HepG2 (cell line): ENCODE data around the gene TUNAR. TPM values are rescaled to one million over a fixed set of nuclear protein-coding genes. Genes with fewer than 3 reads are reported as not detected.

Experiments
- ATAC-seq: fragments of 200-7000 bp; cut with Tn5 transposase; 3 replicates; pipeline ENCODE4 v1.9.1; 2020; ENCODE audit warnings: mild to moderate bottlenecking, moderate library complexity
- BruUV-seq: library from RNA; stranded (reverse); fragments of 400-500 nt; replicated peaks from 2 replicates; lab custom pipeline; 2021; lab: Mats Ljungman, UMichigan
- CTCF ChIA-PET: fragments of 300-600 bp; formaldehyde crosslinking; extraction: SDS; loops from one replicate; lab custom pipeline; 2021; ENCODE audit warnings: low total read pairs, inconsistent platforms, low intra/inter-chr PET ratio; lab: Yijun Ruan, JAX
- POLR2A ChIA-PET: fragments of 350-600 bp; sonication (Branson Sonifier 250); formaldehyde crosslinking; loops from one replicate; lab custom pipeline; 2020; ENCODE audit warnings: antibody characterized with exemption, inconsistent platforms; lab: Yijun Ruan, JAX
- DNase-seq: peaks from one replicate; pipeline ENCODE4 v3.0.0-alpha.2; 2015; ENCODE audit warnings: low spot score
- FAIRE-seq: peaks from 3 replicates; lab custom pipeline; 2011; peaks lifted over from hg19 to GRCh38; lab: Jason Lieb, UNC
- H2AFZ ChIP-seq: one replicate; pipeline ENCODE4 v1.6.1; 2011; ENCODE audit warnings: low read length, inconsistent platforms
- H3K27ac ChIP-seq: fragments of 300-600 bp; 3 replicates; pipeline ENCODE4 v1.8.0; 2011; ENCODE audit warnings: mixed run types, mild to moderate bottlenecking, mixed read lengths, low read length, inconsistent platforms; ENCODE audit not compliant: insufficient read depth; ENCODE audit errors: extremely low read length
- H3K27me3 ChIP-seq, 2 experiments: fragments of 200-600 bp in 1 of 2; 2 replicates in 1 of 2; 3 replicates in 1 of 2; pipeline versions ENCODE4 v1.6.0 to v1.8.0; 2011; ENCODE audit warnings: low read length in 2 of 2, mild to moderate bottlenecking in 2 of 2, moderate library complexity in 2 of 2, inconsistent platforms in 1 of 2; ENCODE audit not compliant: insufficient read depth in 2 of 2, control insufficient read depth in 1 of 2
- H3K36me3 ChIP-seq, 2 experiments: fragments of 200-600 bp in 1 of 2; replicated peaks in 1 of 2; 2 replicates in 1 of 2; 3 replicates in 1 of 2; pipeline versions ENCODE4 v1.5.1 to v1.8.0; 2011; ENCODE audit warnings: low read length in 2 of 2, inconsistent platforms in 1 of 2; ENCODE audit not compliant: insufficient read depth in 2 of 2, control insufficient read depth in 1 of 2
- H3K4me1 ChIP-seq: 2 replicates; pipeline ENCODE4 v1.5.1; 2012; ENCODE audit warnings: low read length, inconsistent platforms; ENCODE audit not compliant: insufficient read depth
- H3K4me2 ChIP-seq: 2 replicates; pipeline ENCODE4 v1.6.0; 2011; ENCODE audit warnings: low read depth, low read length, inconsistent platforms
- H3K4me3 ChIP-seq, 3 experiments: fragments of 200-600 bp in 1 of 3; sonication (generic), shearing (Covaris generic) in 1 of 3; replicated peaks in 1 of 3; 2 replicates each; pipeline ENCODE4 v1.5.1; 2011 to 2016; ENCODE audit warnings: low read length in 3 of 3, inconsistent platforms in 2 of 3, low read depth in 2 of 3, mild to moderate bottlenecking in 2 of 3, control low read depth in 1 of 3, mixed read lengths in 1 of 3; ENCODE audit not compliant: insufficient read depth in 1 of 3
- H3K79me2 ChIP-seq: one replicate; pipeline ENCODE4 v1.6.1; 2011; ENCODE audit warnings: low read length, inconsistent platforms; ENCODE audit not compliant: insufficient read depth
- H3K9ac ChIP-seq: 2 replicates; pipeline ENCODE4 v1.6.0; 2011; ENCODE audit warnings: mild to moderate bottlenecking, low read depth, low read length, inconsistent platforms; ENCODE audit not compliant: insufficient read depth
- H3K9me3 ChIP-seq: 2 replicates; pipeline ENCODE4 v1.5.1; 2012; ENCODE audit warnings: mild to moderate bottlenecking, low read length
- H4K20me1 ChIP-seq: 2 replicates; pipeline ENCODE4 v1.6.0; 2011; ENCODE audit warnings: inconsistent platforms, mild to moderate bottlenecking, low read length, moderate library complexity; ENCODE audit not compliant: insufficient read depth
- CERS6 ChIP-seq: sonication (generic); formaldehyde crosslinking; IDR thresholded peaks from 2 replicates; pipeline ENCODE4 v1.5.0; 2020; ENCODE audit warnings: missing genetic modification reagents
- HES4 ChIP-seq: sonication (generic); formaldehyde crosslinking; IDR thresholded peaks from 2 replicates; pipeline ENCODE4 v1.9.0; 2021; ENCODE audit warnings: mild to moderate bottlenecking, missing genetic modification reagents, borderline replicate concordance
- HNF4A ChIP-seq: sonication (generic); formaldehyde crosslinking; IDR thresholded peaks from 2 replicates; pipeline ENCODE4 v1.4.0; 2020; ENCODE audit warnings: missing genetic modification reagents
- HOXA5 ChIP-seq: sonication (generic); formaldehyde crosslinking; IDR thresholded peaks from 2 replicates; pipeline ENCODE4 v1.4.0; 2020; ENCODE audit warnings: missing genetic modification reagents
- KLF12 ChIP-seq: sonication (generic); formaldehyde crosslinking; IDR thresholded peaks from 2 replicates; pipeline ENCODE4 v1.4.0; 2020; ENCODE audit warnings: missing genetic modification reagents, borderline replicate concordance
- LCORL ChIP-seq, 2 experiments: fragments of 450-650 bp in 1 of 2; sonication (generic) in 1 of 2; formaldehyde crosslinking in 1 of 2; IDR thresholded peaks; 2 replicates each; pipeline versions ENCODE4 v1.5.0 to v1.6.1; 2017 to 2020; ENCODE audit warnings: antibody characterized with exemption in 1 of 2, missing genetic modification reagents in 1 of 2
- MAF1 ChIP-seq: sonication (generic); formaldehyde crosslinking; IDR thresholded peaks from 2 replicates; pipeline ENCODE4 v1.5.0; 2020; ENCODE audit warnings: missing genetic modification reagents, borderline replicate concordance
- POGZ ChIP-seq: sonication (generic); formaldehyde crosslinking; IDR thresholded peaks from 2 replicates; pipeline ENCODE4 v1.4.0; 2020; ENCODE audit warnings: mild to moderate bottlenecking, missing genetic modification reagents
- TAF1 ChIP-seq: sonication (generic); formaldehyde crosslinking; IDR thresholded peaks from 2 replicates; pipeline ENCODE4 v1.4.0; 2020; ENCODE audit warnings: missing genetic modification reagents
- TOE1 ChIP-seq: sonication (generic); formaldehyde crosslinking; IDR thresholded peaks from 2 replicates; pipeline ENCODE4 v1.4.0; 2020; ENCODE audit warnings: mild to moderate bottlenecking, missing genetic modification reagents
- ZBTB44 ChIP-seq: sonication (generic); formaldehyde crosslinking; IDR thresholded peaks from 2 replicates; pipeline ENCODE4 v1.4.0; 2020; ENCODE audit warnings: missing genetic modification reagents
- ZKSCAN1 ChIP-seq: fragments of 150-350 bp; IDR thresholded peaks from 2 replicates; pipeline ENCODE4 v1.6.1; 2014; ENCODE audit warnings: low read length
- ZNF775 ChIP-seq: sonication (generic); formaldehyde crosslinking; IDR thresholded peaks from 2 replicates; pipeline ENCODE4 v1.4.0; 2020; ENCODE audit warnings: missing genetic modification reagents, mild to moderate bottlenecking, moderate library complexity, borderline replicate concordance
- WGBS: methylation state at CpG from one replicate; pipeline ENCODE4 v1.1.6; 2017; ENCODE audit warnings: low lambda C conversion rate; 5-methylcytosine and 5-hydroxymethylcytosine counted together
- in situ Hi-C: cut with HindIII; loops from 2 replicates; pipeline ENCODE4 v1.10.0; 2017; ENCODE audit warnings: low pct_unique_long_range_greater_than_20kb; ENCODE audit not compliant: extremely low pct_ligation_motif_present
- intact Hi-C: fragments of 100-400 bp; cut with micrococcal nuclease; formaldehyde crosslinking; loops from one replicate; pipeline ENCODE4 v1.10.0; 2022; ENCODE audit not compliant: unreplicated experiment
- polyA plus RNA-seq, 8 experiments: library from polyadenylated mRNA; depleted of rRNA in 3 of 8; stranded (reverse) in 7 of 8; unstranded in 1 of 8; fragments of >200 nt; fragmentation: Illumina TruSeq in 4 of 8; extraction: Trizol in 4 of 8; gene quantifications; 2 replicates each; pipeline versions ENCODE4 v1.2.1 to v1.2.3, GENCODE V29; 2011 to 2016; ENCODE audit warnings: low read depth in 4 of 8, missing spikeins in 1 of 8, mixed read lengths in 1 of 8; ENCODE audit not compliant: insufficient read depth in 1 of 8
- total RNA-seq, 5 experiments: library from RNA; depleted of rRNA; stranded (reverse); fragments of >200 nt; fragmentation: Illumina TruSeq; extraction: Trizol; gene quantifications; 2 replicates each; pipeline ENCODE4 v1.2.3, GENCODE V29; 2016; ENCODE audit warnings: low read depth in 1 of 5

The TUNAR gene
- total and polyA plus RNA-seq, 2 of the 13 experiments (the other 11 are each of a cell fraction or from before 2014, with no cell fraction given) = not detected

- TF ChIP-seq ZNF775 (CRISPR knock-in tag) (no peak), CERS6 (CRISPR knock-in tag) (no peak)
These were observed 35.0 kb upstream of the TUNAR start (continued) for GRCh38 chr14:95841668-95842067.

- H2AFZ ChIP-seq = no peak overlapping the region
- POLR2A ChIA-PET = no interaction called here
- in situ Hi-C loops = no loop called here
These were observed 26.9 kb upstream of the TUNAR start for GRCh38 chr14:95849761-95850160.

More at GRCh38 chr14:95849761-95850160, 26.9 kb upstream of the TUNAR start:
- DNase-seq = no peak
- Histone ChIP-seq H3K4me3 (no peak overlapping the region), H3K4me2 (no peak overlapping the region), H3K36me3 (no peaks in the 10 kb centered on the region), H3K9ac (no peak overlapping the region), H3K9me3 (no peaks in the 10 kb centered on the region), H3K27me3 (no peaks in the 10 kb centered on the region), H3K4me1 (no peaks in the 10 kb centered on the region), H3K79me2 (no peaks in the 10 kb centered on the region), H4K20me1 (no peaks in the 10 kb centered on the region), H3K27ac (no peak overlapping the region)
- no TSS peak for BruUV-seq
- no peak for ATAC-seq
- FAIRE-seq = no peak
- TF ChIP-seq TAF1 (CRISPR knock-in tag) (no peak), MAF1 (CRISPR knock-in tag) (no peak), KLF12 (CRISPR knock-in tag) (no peak), HNF4A (CRISPR knock-in tag) (no peak), ZKSCAN1 (no peak), POGZ (CRISPR knock-in tag) (no peak), HOXA5 (CRISPR knock-in tag) (no peak), ZBTB44 (CRISPR knock-in tag) (no peak), TOE1 (CRISPR knock-in tag) (no peak), LCORL (IDR thresholded peaks at IDR 0.05) (no peak), LCORL (CRISPR knock-in tag; IDR thresholded peaks at IDR 0.05) (no peak), HES4 (CRISPR knock-in tag) (no peak)
- 28% methylated on average over 3 of the region's 3 CpGs for WGBS
- intact Hi-C loops = no loop called here
- CTCF ChIA-PET = no interaction called here
